Esophagus squamous epithelium (tissue), 5 donors: ENCODE results near the gene LRRD1. TPM values are rescaled to one million over a fixed set of nuclear protein-coding genes. Genes with fewer than 3 reads are reported as not detected.

Experiments
- DNase-seq: peaks from one replicate; lab custom pipeline; 2025; lab: John Stamatoyannopoulos, UW
- H3K27ac ChIP-seq, 4 donors: fragments of 200-600 bp; sonication (generic); one replicate each; pipeline ENCODE4 v1.5.1; 2016 to 2019; ENCODE audit warnings: mild to moderate bottlenecking in 1 of 4
- H3K27me3 ChIP-seq, 4 donors: fragments of 200-600 bp; sonication (generic); 1 replicate in 3 of 4; 2 replicates in 1 of 4; pipeline versions ENCODE4 v1.5.1 to v1.6.0; 2017 to 2021; ENCODE audit warnings: antibody characterized with exemption in 1 of 4
- H3K36me3 ChIP-seq, 3 donors: fragments of 200-600 bp; sonication (generic); one replicate each; pipeline ENCODE4 v1.5.1; 2016 to 2019
- H3K4me1 ChIP-seq, 3 donors: fragments of 200-600 bp; sonication (generic); one replicate each; pipeline ENCODE4 v1.5.1; 2017 to 2019
- H3K4me3 ChIP-seq, 4 donors: fragments of 200-600 bp; sonication (generic); 1 replicate in 3 of 4; 2 replicates in 1 of 4; pipeline ENCODE4 v1.5.1; 2016 to 2019; ENCODE audit warnings: mild to moderate bottlenecking in 2 of 4, moderate library complexity in 1 of 4
- H3K9me3 ChIP-seq, 3 donors: fragments of 200-600 bp; sonication (generic); one replicate each; pipeline ENCODE4 v1.5.1; 2016 to 2019
- CTCF ChIP-seq, 6 experiments: fragments of 450-650 bp in 4 of 6; fragments of 200-600 bp in 2 of 6; sonication (generic) in 2 of 6; IDR thresholded peaks; one replicate each; pipeline ENCODE4 v1.5.1; 2016 to 2019; ENCODE audit warnings: antibody characterized with exemption in 6 of 6, mild to moderate bottlenecking in 4 of 6, moderate library complexity in 4 of 6
- POLR2A ChIP-seq, 4 donors: fragments of 450-650 bp; IDR thresholded peaks; one replicate each; pipeline ENCODE4 v1.6.1; 2017; ENCODE audit warnings: antibody characterized with exemption in 4 of 4, mild to moderate bottlenecking in 4 of 4, moderate library complexity in 3 of 4
- WGBS, 2 donors: methylation state at CpG; one replicate each; pipeline ENCODE4 v1.1.5; 2018; 5-methylcytosine and 5-hydroxymethylcytosine counted together
- intact Hi-C: fragments of 100-400 bp; cut with DNase I; formaldehyde crosslinking; loops from one replicate; pipeline ENCODE4 v1.15.0; 2022
- total RNA-seq, 4 donors: library from RNA; depleted of rRNA; stranded (reverse); fragments of >200 nt; gene quantifications; one replicate each; pipeline ENCODE4 v1.1.0, GENCODE V29; 2016
- donor health status: DM: yes; HTN: yes; CAD: no.

LRRD1 gene
- total RNA-seq, 4 donors from 2014 or later = not detected

GRCh38 chr7:92133133-92133736 is 45.7 kb downstream of the LRRD1 start:
- TF ChIP-seq POLR2A (IDR thresholded peaks at IDR 0.05) (no peak), CTCF (IDR thresholded peaks at IDR 0.05) (no peak)
- intact Hi-C loops = loop anchor here (10.0 kb wide), 1 partner anchor 112 kb away; the partner anchor contains the start of genes ANKIB1 and KRIT1

GRCh38 chr7:92131764-92132330 is 47.1 kb downstream of the LRRD1 start:
- H3K4me3 ChIP-seq = no peak overlapping the region
- peaks cover 0 to 36% (median 8%) of the 10 kb centered on the region in 3 donors for H3K4me1 ChIP-seq
- WGBS, 2 donors = 53 to 63% methylated on average over 4 of the region's 4 CpGs
- no peaks in the 10 kb centered on the region for H3K9me3 ChIP-seq
- peaks cover 0 to 44% (median 3%) of the 10 kb centered on the region in 3 donors for H3K36me3 ChIP-seq
- no peak overlapping the region for H3K27ac ChIP-seq
- intact Hi-C loops = loop anchor here (10.0 kb wide), 1 partner anchor 113 kb away; the partner anchor contains the start of genes ANKIB1 and KRIT1
- TF ChIP-seq POLR2A (IDR thresholded peaks at IDR 0.05) (no peak), CTCF (IDR thresholded peaks at IDR 0.05) (no peak)
- H3K27me3 ChIP-seq = no peaks in the 10 kb centered on the region
- no peak for DNase-seq

More at GRCh38 chr7:92133133-92133736, 45.7 kb downstream of the LRRD1 start:
- H3K27ac ChIP-seq = peak overlapping the region; percentile 95 to 98 (median 97)
- H3K4me1 ChIP-seq = peaks cover 0 to 36% (median 8%) of the 10 kb centered on the region in 3 donors
- no peaks in the 10 kb centered on the region for H3K27me3 ChIP-seq
- H3K36me3 ChIP-seq = peaks cover 0 to 30% (median 3%) of the 10 kb centered on the region in 3 donors
- H3K4me3 ChIP-seq = peak overlapping the region; percentile 88 to 95 (median 94)
- DNase-seq = no peak
- H3K9me3 ChIP-seq = no peaks in the 10 kb centered on the region
- whole genome bisulfite sequencing, 2 donors = 40 to 55% methylated on average over 7 to 15 of the region's 15 CpGs

- WGBS, 2 donors = 86 to 94% methylated on average over 5 of the region's 5 CpGs
- TF ChIP-seq CTCF (IDR thresholded peaks at IDR 0.05) (no peak), POLR2A (IDR thresholded peaks at IDR 0.05) (no peak)
These were observed 47.8 kb downstream of the LRRD1 start for GRCh38 chr7:92131093-92131492.

GRCh38 chr7:92121681-92122080 is 57.3 kb downstream of the LRRD1 start:
- intact Hi-C loops = no loop called here
- Histone ChIP-seq H3K4me3 (no peak overlapping the region), H3K27me3 (no peaks in the 10 kb centered on the region), H3K4me1 (peaks cover 0 to 6% (median 0%) of the 10 kb centered on the region in 3 donors), H3K9me3 (no peaks in the 10 kb centered on the region), H3K36me3 (peaks cover 0 to 96% (median 9%) of the 10 kb centered on the region in 3 donors), H3K27ac (no peak overlapping the region)
- TF ChIP-seq POLR2A (IDR thresholded peaks at IDR 0.05) (no peak), CTCF (IDR thresholded peaks at IDR 0.05) (no peak)
- no peak for DNase-seq

More at GRCh38 chr7:92131093-92131492, 47.8 kb downstream of the LRRD1 start:
- Histone ChIP-seq H3K27ac (no peak overlapping the region), H3K4me3 (no peak overlapping the region), H3K4me1 (peaks cover 0 to 36% (median 8%) of the 10 kb centered on the region in 3 donors), H3K9me3 (no peaks in the 10 kb centered on the region), H3K36me3 (peaks cover 0 to 51% (median 9%) of the 10 kb centered on the region in 3 donors), H3K27me3 (no peaks in the 10 kb centered on the region)
- intact Hi-C loops = loop anchor here (10.0 kb wide), 1 partner anchor 114 kb away; the partner anchor contains the start of genes ANKIB1 and KRIT1
- DNase-seq = no peak

GRCh38 chr7:92119213-92119759 is 59.7 kb downstream of the LRRD1 start:
- Histone ChIP-seq H3K27me3 (no peaks in the 10 kb centered on the region), H3K9me3 (no peaks in the 10 kb centered on the region), H3K36me3 (peaks cover 0 to 96% (median 0%) of the 10 kb centered on the region in 3 donors), H3K27ac (no peak overlapping the region), H3K4me3 (no peak overlapping the region), H3K4me1 (peaks cover 0 to 6% (median 0%) of the 10 kb centered on the region in 3 donors)
- no peak for DNase-seq
- WGBS, 2 donors = 56 to 71% methylated on average over 1 of the region's 1 CpG
- TF ChIP-seq POLR2A (IDR thresholded peaks at IDR 0.05) (no peak), CTCF (IDR thresholded peaks at IDR 0.05) (no peak)
- intact Hi-C loops = no loop called here
